ENCODE data around the gene KIAA2012.

Gene KIAA2012

DNA sequence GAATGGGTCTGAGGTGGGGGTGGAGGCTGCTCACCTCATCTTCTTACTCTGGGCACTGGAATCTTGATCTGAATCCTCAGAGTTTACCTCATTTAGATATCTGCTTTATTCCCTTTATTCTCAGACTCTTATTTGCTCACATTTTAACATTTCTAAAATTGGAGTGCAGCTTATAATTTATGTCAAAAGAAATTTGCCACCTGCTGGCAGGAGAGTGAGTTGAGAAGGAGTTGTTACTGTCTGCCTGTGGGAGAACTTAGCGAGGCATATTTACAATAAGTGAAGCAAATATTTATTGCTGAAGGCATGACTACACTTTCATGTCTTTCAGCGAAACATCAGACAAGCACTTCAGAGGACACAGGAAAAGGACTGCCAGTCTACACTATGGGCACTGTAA, 16.4 kb upstream of the KIAA2012 start:
- Mint-ChIP-seq H3K4me3 (no peak overlapping the region), H3K27me3 (ENCODE audit: low read depth) (peaks cover 38% of the 10 kb centered on the region), H3K27ac (no peak overlapping the region), H3K36me3 (ENCODE audit: low read depth) (no peaks in the 10 kb centered on the region), H3K4me1 (ENCODE audit: low read depth) (no peaks in the 10 kb centered on the region), H3K9me3 (no peaks in the 10 kb centered on the region)

DNA sequence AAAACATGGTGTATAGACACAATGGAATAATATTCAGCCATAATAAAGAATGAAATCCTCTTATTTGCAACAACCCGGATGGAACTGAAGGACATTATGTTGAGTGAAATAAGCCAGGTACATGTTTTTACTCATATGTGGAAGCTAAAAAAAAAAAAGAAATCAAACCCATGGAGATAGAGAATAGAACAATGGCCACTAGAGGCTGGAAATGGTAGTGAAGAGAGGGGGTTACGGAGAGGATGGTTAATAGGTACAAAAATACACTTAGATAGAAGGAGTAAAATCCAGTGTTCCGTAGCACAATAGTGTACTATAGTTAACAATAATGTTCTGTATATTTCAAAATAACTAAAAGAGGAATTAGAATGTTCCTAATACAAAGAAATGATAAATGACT, 12.8 kb upstream of the KIAA2012 start:
- no peaks in the 10 kb centered on the region for H3K4me1 Mint-ChIP-seq (ENCODE audit: low read depth)
- no peaks in the 10 kb centered on the region for H3K36me3 Mint-ChIP-seq (ENCODE audit: low read depth)
- H3K4me3 Mint-ChIP-seq, result no peak overlapping the region
- peaks cover 23% of the 10 kb centered on the region for H3K27me3 Mint-ChIP-seq (ENCODE audit: low read depth)
- H3K9me3 Mint-ChIP-seq, result no peaks in the 10 kb centered on the region
- H3K27ac Mint-ChIP-seq, result no peak overlapping the region

DNA sequence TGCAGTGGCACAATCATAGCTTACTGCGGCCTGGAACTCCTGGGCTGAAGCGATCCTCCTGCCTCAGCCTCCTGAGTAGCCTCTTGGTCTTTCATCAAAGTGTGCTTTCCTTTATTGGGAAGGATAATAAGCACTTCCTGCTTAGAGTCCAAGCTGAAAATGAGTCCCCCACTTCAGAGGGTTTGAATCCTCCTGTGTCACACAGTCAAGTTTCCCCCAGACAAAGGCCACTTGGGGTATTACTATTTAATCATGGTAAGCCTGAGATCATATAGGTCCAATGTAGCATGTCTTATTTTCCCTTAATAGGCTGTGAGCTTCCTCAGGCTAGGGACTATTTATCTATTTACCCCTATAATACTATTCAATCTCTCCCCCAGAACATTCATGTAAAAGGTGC, 11.4 kb upstream of the KIAA2012 start:
- Mint-ChIP-seq H3K9me3 (no peaks in the 10 kb centered on the region), H3K27ac (no peak overlapping the region), H3K27me3 (ENCODE audit: low read depth) (peaks cover 14% of the 10 kb centered on the region), H3K4me3 (no peak overlapping the region), H3K4me1 (ENCODE audit: low read depth) (no peaks in the 10 kb centered on the region), H3K36me3 (ENCODE audit: low read depth) (no peaks in the 10 kb centered on the region)

DNA sequence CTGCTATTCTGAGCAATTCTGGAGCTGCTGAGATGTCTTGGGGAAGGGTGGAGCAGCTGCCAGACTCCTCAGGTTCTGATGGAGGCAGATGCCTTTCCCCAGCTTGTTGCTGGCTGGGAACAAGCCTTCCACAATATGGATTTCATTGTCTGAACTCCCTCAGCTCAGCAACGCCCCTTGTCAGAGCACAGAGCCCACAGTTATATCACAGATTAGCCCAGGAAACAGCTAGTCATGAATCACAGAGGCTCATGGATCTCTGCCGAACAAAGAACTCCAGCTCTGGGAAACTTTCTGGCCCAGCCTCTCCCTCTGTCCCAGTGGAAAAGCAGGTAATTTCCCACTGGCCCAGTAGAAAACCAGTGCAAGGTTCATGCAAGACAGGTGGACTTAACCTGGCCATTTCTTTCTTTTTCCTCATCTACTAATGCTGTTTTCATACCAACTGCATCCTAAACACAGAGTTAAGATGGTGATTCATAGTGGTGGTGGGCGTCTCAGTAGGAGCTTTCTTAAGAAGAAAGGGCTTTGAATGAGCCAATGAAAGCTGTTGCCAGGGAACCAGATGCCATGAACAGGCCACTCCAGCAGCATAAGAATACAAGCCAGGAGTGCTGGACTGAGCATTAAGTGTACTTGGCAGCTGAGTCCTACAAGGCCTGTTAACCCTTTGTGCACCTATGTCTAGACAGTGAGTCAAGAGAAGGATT, 8.7 kb upstream of the KIAA2012 start:
- H3K4me1 Mint-ChIP-seq (ENCODE audit: low read depth), result no peaks in the 10 kb centered on the region
- no peak overlapping the region for H3K27ac Mint-ChIP-seq
- H3K9me3 Mint-ChIP-seq, result no peaks in the 10 kb centered on the region
- peaks cover 4% of the 10 kb centered on the region for H3K27me3 Mint-ChIP-seq (ENCODE audit: low read depth)
- H3K36me3 Mint-ChIP-seq (ENCODE audit: low read depth), result no peaks in the 10 kb centered on the region
- H3K4me3 Mint-ChIP-seq, result no peak overlapping the region

DNA sequence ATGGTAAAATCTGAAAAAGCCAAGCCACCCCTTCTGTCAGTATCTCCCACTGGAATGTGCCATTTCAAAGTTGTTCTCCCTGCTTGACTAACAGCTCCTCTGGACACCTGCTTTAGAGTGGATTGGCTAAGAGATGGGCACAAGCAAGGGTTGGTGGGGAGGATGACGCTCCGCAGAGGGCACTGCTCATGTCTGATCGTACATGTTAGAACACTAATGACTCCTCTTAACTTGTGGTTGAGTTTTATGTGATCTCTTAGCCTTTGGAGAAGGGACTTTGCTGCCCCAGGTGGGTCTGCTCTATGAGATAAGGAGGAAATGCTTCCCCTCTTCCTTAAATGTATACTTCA, 8.2 kb upstream of the KIAA2012 start:
- no peaks in the 10 kb centered on the region for H3K36me3 Mint-ChIP-seq (ENCODE audit: low read depth)
- peaks cover 4% of the 10 kb centered on the region for H3K27me3 Mint-ChIP-seq (ENCODE audit: low read depth)
- H3K4me1 Mint-ChIP-seq (ENCODE audit: low read depth), result no peaks in the 10 kb centered on the region
- H3K9me3 Mint-ChIP-seq, result no peaks in the 10 kb centered on the region
- H3K27ac Mint-ChIP-seq, result no peak overlapping the region
- H3K4me3 Mint-ChIP-seq, result no peak overlapping the region

DNA sequence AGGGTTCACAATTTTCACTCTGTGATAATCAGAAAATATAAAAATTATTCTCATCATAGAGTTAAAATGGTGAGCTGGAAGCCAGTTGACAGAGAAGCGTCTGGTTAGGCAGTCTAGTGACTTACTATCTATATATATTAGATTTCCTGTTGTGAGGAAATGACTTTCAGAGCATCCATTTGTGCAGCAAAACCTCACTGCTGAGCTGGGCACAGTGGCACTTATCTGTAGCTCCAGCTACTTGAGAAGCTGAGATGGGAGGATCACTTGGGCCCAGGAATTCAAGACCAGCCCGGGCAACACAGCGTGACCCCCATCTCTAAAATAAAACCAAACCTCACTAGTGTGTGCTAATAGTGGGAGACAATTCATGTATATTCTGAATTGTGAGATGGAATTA, 7.2 kb upstream of the KIAA2012 start:
- no peaks in the 10 kb centered on the region for H3K27me3 Mint-ChIP-seq (ENCODE audit: low read depth)
- no peaks in the 10 kb centered on the region for H3K36me3 Mint-ChIP-seq (ENCODE audit: low read depth)
- H3K4me1 Mint-ChIP-seq (ENCODE audit: low read depth), result no peaks in the 10 kb centered on the region
- no peak overlapping the region for H3K27ac Mint-ChIP-seq
- no peak overlapping the region for H3K4me3 Mint-ChIP-seq
- no peaks in the 10 kb centered on the region for H3K9me3 Mint-ChIP-seq

DNA sequence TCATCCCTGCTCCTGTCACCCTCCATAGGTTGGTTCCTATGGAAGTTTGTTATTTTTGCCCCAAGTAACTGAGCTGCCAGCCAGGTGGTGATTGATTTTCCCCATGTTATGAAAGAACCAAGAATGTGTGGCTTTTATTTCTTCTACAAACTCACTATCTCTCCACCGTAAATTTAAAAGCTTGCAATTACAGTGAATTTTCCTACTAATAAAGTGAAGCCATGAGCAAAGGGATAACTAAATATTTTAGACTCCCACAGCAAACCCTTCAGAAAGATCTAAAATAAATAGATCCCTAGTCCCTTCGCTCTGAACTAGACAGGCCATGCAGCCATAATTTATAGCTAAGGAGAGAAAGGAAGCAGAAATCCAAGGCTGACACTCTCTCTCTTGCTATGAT, 6.2 kb upstream of the KIAA2012 start:
- Mint-ChIP-seq H3K27me3 (ENCODE audit: low read depth) (no peaks in the 10 kb centered on the region), H3K4me1 (ENCODE audit: low read depth) (no peaks in the 10 kb centered on the region), H3K9me3 (no peaks in the 10 kb centered on the region), H3K27ac (no peak overlapping the region), H3K4me3 (no peak overlapping the region), H3K36me3 (ENCODE audit: low read depth) (no peaks in the 10 kb centered on the region)

DNA sequence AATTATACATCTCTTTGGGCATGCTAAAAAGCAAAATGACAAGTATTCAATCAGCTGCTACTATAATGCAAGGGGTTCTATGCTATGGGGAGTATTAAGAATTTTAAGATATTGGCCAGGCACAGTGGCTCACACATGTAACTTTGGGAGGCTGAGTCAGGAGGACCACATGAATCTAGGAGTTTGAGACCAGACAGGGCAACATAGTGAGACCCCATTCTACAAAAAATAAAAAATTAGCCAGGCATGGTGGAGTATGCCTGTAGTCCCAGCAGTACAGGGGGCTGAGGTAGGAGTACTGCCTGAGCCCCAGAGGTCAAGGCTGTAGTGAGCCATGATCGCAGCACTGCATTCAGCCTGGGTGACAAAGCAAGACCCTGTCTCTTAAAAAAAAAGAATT, 5.5 kb upstream of the KIAA2012 start:
- H3K9me3 Mint-ChIP-seq, result no peaks in the 10 kb centered on the region
- no peak overlapping the region for H3K27ac Mint-ChIP-seq
- no peak overlapping the region for H3K4me3 Mint-ChIP-seq
- H3K4me1 Mint-ChIP-seq (ENCODE audit: low read depth), result no peaks in the 10 kb centered on the region
- no peaks in the 10 kb centered on the region for H3K36me3 Mint-ChIP-seq (ENCODE audit: low read depth)
- H3K27me3 Mint-ChIP-seq (ENCODE audit: low read depth), result no peaks in the 10 kb centered on the region

DNA sequence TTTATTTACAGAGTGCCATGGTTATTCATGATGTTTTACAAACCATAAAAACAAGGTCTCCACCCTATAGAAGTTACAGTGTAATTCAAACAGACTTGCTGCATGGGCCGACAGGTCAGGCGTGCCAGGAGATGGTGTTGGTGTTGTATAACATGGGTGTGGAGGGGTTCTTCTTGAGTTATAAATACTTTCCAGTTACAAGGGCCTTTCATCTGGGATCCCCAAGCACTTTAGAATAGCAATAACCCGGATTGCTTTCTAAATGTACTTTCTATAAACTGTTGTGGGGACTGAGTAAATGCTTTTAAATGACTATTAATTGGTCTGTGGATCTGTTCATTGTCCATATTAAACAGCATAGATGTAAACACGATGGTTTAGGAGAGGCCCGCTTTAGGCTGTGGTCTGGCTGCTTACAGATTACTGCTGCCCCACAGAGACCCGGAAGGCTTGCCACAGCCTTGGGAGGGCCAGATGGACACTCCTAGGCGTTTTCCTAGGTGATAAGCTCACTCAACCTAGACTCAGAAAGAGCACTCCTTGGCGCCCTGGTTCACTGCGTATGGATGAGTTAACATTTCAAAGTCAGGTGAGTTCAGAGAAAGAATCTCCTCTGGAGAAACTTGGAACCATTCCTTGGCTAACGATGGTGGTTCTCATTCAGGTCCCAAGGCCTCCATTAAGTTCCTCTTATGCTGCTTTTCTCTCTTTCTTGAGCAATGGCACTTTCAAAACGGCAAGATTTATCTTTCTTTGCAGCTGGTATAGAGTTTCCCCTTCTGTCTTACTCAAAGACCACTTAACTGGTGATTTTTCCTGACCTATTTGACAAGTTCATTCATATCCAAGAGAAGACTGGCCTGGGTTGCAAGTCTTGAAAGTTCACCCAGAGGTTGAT, 3.6 kb upstream of the KIAA2012 start:
- Mint-ChIP-seq H3K4me3 (no peak overlapping the region), H3K27me3 (ENCODE audit: low read depth) (no peaks in the 10 kb centered on the region), H3K36me3 (ENCODE audit: low read depth) (no peaks in the 10 kb centered on the region), H3K4me1 (ENCODE audit: low read depth) (no peaks in the 10 kb centered on the region), H3K9me3 (no peaks in the 10 kb centered on the region), H3K27ac (no peak overlapping the region)

DNA sequence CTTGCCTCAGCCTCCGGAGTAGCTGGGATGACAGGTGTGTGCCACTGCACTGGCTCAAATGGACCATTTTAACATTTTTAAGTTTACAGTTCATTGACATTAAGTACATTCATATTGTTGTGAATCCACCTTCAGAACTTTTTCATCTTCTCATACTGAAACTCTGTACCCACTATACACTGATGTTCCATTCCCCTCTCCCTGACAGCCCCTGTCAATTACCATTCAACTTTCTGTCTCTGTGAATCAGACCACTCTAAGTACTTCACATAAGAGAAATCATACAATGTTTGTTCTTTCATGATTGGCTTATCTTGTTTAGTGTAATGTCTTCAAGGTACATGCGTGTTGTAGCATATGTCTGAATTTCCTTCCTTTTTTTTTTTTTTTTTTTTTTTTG, 1.9 kb upstream of the KIAA2012 start:
- Mint-ChIP-seq H3K27me3 (ENCODE audit: low read depth) (peaks cover 3% of the 10 kb centered on the region), H3K36me3 (ENCODE audit: low read depth) (no peaks in the 10 kb centered on the region), H3K9me3 (no peaks in the 10 kb centered on the region), H3K27ac (no peak overlapping the region), H3K4me1 (ENCODE audit: low read depth) (no peaks in the 10 kb centered on the region), H3K4me3 (no peak overlapping the region)

DNA sequence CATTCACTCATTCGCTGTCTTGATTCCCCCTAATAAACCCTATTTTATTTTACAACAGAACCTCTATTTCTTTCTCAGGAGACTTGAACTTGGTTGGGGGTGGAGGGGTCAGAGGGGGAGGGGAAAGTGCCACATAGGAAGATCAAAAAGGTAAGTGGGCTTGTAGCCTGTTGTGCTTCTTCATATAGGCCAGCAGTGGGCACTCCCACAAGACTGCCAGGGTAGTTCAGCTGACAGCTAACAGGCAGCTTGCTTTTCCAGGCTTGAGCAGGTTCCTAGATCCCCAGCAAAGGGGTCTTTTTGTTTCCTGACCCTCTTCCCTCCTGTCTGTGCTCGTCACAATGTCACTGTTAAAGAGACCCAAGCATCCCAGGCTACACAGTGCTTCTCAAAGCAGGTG, 829 bp upstream of the KIAA2012 start:
- H3K4me3 Mint-ChIP-seq, result no peak overlapping the region
- peaks cover 3% of the 10 kb centered on the region for H3K27me3 Mint-ChIP-seq (ENCODE audit: low read depth)
- no peaks in the 10 kb centered on the region for H3K36me3 Mint-ChIP-seq (ENCODE audit: low read depth)
- no peaks in the 10 kb centered on the region for H3K9me3 Mint-ChIP-seq
- no peak overlapping the region for H3K27ac Mint-ChIP-seq
- no peaks in the 10 kb centered on the region for H3K4me1 Mint-ChIP-seq (ENCODE audit: low read depth)

DNA sequence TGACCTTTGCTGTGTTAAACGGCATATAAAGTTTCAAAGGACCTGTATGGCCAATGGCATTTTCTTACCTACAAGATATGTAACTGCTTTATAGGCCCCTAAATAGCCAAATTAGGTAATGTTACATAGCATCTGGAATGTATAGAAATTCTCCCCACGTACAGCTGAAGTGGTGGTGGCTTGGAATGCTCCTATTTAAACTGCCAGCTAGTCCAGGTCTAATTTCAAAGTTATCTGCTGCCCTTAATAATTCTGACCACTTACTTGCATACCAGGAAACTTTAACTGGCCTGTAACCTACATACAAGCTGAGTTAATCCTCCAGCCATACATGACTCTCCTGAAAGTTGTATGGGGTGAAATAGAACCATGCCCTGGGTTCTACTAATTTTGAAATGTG, 1.3 kb downstream of the KIAA2012 start:
- H3K27me3 Mint-ChIP-seq (ENCODE audit: low read depth), result peaks cover 3% of the 10 kb centered on the region
- H3K4me1 Mint-ChIP-seq (ENCODE audit: low read depth), result no peaks in the 10 kb centered on the region
- no peak overlapping the region for H3K4me3 Mint-ChIP-seq
- H3K27ac Mint-ChIP-seq, result no peak overlapping the region
- no peaks in the 10 kb centered on the region for H3K9me3 Mint-ChIP-seq
- no peaks in the 10 kb centered on the region for H3K36me3 Mint-ChIP-seq (ENCODE audit: low read depth)

DNA sequence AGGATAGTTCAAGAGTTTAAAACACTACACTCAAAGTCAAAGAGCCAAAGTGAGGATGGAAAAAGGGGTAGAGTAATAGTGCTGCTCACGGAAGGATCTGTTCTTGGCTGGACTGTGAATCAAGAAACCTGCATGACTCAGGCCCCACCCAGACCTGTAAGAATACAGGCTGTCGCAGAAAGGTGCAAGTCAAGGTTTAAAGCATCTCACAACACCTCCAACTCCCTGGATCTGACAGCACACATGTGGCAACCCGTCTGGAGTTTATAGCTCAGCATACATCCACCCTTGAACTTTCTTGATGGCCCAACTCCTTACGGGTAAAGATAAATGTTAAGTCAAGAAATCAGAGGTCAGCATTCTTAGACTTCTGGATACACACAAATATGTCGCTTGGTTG, 6.3 kb downstream of the KIAA2012 start:
- Mint-ChIP-seq H3K4me1 (ENCODE audit: low read depth) (no peaks in the 10 kb centered on the region), H3K9me3 (no peaks in the 10 kb centered on the region), H3K36me3 (ENCODE audit: low read depth) (no peaks in the 10 kb centered on the region), H3K27ac (no peak overlapping the region), H3K27me3 (ENCODE audit: low read depth) (peaks cover 8% of the 10 kb centered on the region), H3K4me3 (no peak overlapping the region)

DNA sequence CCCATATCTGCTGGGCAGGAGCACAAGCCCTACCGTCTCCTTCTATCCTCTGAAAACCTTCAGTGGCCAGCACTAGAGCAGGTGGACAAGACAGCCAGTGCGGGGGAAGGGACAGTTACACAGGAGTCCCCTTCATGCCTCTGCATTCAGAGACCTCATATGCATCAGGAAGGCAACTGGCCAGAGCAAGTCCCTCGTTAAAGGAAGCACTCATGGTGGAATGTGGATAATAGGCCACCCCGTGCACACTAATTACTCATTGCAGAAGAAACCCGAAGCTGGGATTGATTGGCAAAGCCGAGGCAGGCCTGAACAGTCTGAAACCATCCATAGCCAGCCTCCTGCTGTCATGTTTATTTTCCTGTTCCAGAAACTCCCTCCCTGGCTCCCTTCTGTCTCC, 11.2 kb downstream of the KIAA2012 start:
- H3K36me3 Mint-ChIP-seq (ENCODE audit: low read depth), result no peaks in the 10 kb centered on the region
- peaks cover 13% of the 10 kb centered on the region for H3K27me3 Mint-ChIP-seq (ENCODE audit: low read depth)
- no peaks in the 10 kb centered on the region for H3K4me1 Mint-ChIP-seq (ENCODE audit: low read depth)
- no peaks in the 10 kb centered on the region for H3K9me3 Mint-ChIP-seq
- H3K4me3 Mint-ChIP-seq, result no peak overlapping the region
- no peak overlapping the region for H3K27ac Mint-ChIP-seq

DNA sequence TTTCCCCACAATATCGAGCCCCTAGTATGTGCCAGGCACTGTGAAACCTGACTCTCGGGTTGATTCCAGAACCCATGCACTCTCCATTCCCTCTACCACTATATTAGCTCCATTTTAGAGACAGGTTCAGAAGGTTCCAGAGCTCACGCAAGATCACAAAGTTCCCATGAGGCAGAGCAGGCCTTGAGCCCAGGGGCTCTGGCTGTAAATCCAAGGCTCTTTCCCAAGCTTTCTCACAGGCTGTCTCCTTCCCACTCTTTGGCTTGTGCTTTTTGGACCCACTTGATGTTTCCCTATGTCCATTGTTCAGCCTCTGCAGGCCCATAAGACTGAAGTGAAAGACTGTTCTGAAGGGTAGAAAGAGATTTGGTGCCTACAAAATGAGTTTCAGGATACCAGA, 15.7 kb downstream of the KIAA2012 start:
- Mint-ChIP-seq H3K4me1 (ENCODE audit: low read depth) (no peaks in the 10 kb centered on the region), H3K4me3 (no peak overlapping the region), H3K27me3 (ENCODE audit: low read depth) (peaks cover 12% of the 10 kb centered on the region), H3K9me3 (no peaks in the 10 kb centered on the region), H3K27ac (no peak overlapping the region), H3K36me3 (ENCODE audit: low read depth) (no peaks in the 10 kb centered on the region)
